NCI-H2171 treated with DMSO at 0.1 percent for 48 hours (cell line): ENCODE measurements around the gene IGSF22.

Experiments
- DNase-seq: peaks from one replicate; lab custom pipeline; 2025; lab: John Stamatoyannopoulos, UW

IGSF22 gene

GRCh38 chr11:18726040-18726439 is at the start of gene IGSF22:
TSS of gene IGSF22 (minus strand) at chr11:18726188. CDS start at chr11:18724236, 1,952 bp downstream.
- no peak for DNase-seq

- DNase-seq, result no peak
Measured at GRCh38 chr11:18774801-18775200, 48.8 kb upstream of the IGSF22 start.

- no peak for DNase-seq
Measured at GRCh38 chr11:18773681-18774080, 47.7 kb upstream of the IGSF22 start.

GRCh38 chr11:18773104-18773503 is 47.1 kb upstream of the IGSF22 start:
- DNase-seq, result no peak

GRCh38 chr11:18772211-18772610 is 46.2 kb upstream of the IGSF22 start:
- DNase-seq, result no peak

GRCh38 chr11:18771266-18772035 is 45.5 kb upstream of the IGSF22 start:
- DNase-seq, result no peak

- no peak for DNase-seq
Measured at GRCh38 chr11:18770479-18771125, 44.6 kb upstream of the IGSF22 start.

GRCh38 chr11:18769802-18770456 is 43.9 kb upstream of the IGSF22 start:
- DNase-seq, result no peak

- DNase-seq, result no peak
Measured at GRCh38 chr11:18768978-18769377, 43.0 kb upstream of the IGSF22 start.

- no peak for DNase-seq
Measured at GRCh38 chr11:18768472-18768901, 42.5 kb upstream of the IGSF22 start.

GRCh38 chr11:18766015-18766414 is 40.0 kb upstream of the IGSF22 start:
- no peak for DNase-seq

- no peak for DNase-seq
Measured at GRCh38 chr11:18765554-18765953, 39.6 kb upstream of the IGSF22 start.

- no peak for DNase-seq
Measured at GRCh38 chr11:18761741-18762140, 35.8 kb upstream of the IGSF22 start.

- no peak for DNase-seq
Measured at GRCh38 chr11:18761144-18761543, 35.2 kb upstream of the IGSF22 start.

- DNase-seq, result no peak
Measured at GRCh38 chr11:18757811-18758210, 31.8 kb upstream of the IGSF22 start.

GRCh38 chr11:18756889-18757288 is 30.9 kb upstream of the IGSF22 start:
- DNase-seq, result no peak

- no peak for DNase-seq
Measured at GRCh38 chr11:18754308-18754707, 28.3 kb upstream of the IGSF22 start.

- no peak for DNase-seq
Measured at GRCh38 chr11:18752502-18752901, 26.5 kb upstream of the IGSF22 start.

GRCh38 chr11:18750944-18751343 is 25.0 kb upstream of the IGSF22 start:
- DNase-seq, result no peak

GRCh38 chr11:18749681-18750319 is 23.8 kb upstream of the IGSF22 start:
- DNase-seq, result no peak

GRCh38 chr11:18748766-18749365 is 22.9 kb upstream of the IGSF22 start:
- DNase-seq, result no peak

GRCh38 chr11:18745251-18745650 is 19.3 kb upstream of the IGSF22 start:
- DNase-seq, result no peak
